Measurements from ENCODE around the gene TSC2. TPM values are rescaled to one million over a fixed set of nuclear protein-coding genes. Genes with fewer than 3 reads are reported as not detected.
"Not testable (repeated sequence)": the region's sequence is repeated elsewhere in the genome, so short reads cannot be mapped to it uniquely, and the experiment has no call there.

Gene TSC2
- polyA plus RNA-seq, 3 donors: 11.7 to 95.1 (median 20.8) TPM

DNA sequence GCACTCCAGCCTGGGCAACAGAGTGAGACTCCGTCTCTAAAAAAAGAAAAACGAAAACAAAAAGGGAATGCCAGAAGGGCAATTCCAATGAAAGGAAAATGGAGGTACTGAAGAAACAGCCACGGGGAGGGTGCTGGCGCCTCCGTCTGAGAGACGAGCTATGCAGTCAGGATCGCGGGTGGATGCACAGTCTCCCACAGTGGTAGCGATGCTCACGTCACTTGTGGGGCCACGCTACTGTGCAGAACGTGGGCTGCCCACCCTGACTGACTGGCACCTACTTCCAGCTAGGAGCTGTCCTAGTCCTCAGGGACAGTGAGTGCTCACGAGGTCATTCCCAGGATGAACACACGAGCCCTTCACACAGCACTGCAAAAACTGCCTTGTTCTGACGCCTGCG lies 53.8 kb downstream of the TSC2 start:
- H3K79me2 ChIP-seq (ENCODE audit: insufficient read depth, low read length); H3K27ac Mint-ChIP-seq; H3K4me2 ChIP-seq (replicated peaks; ENCODE audit: extremely low read depth, low read length, poor library complexity, severe bottlenecking); H3K9ac ChIP-seq (ENCODE audit: insufficient read depth, low read length, poor library complexity, severe bottlenecking); H3K27me3 ChIP-seq (ENCODE audit: control insufficient read depth in 2 of 2, insufficient read depth in 2 of 2, low read length in 2 of 2); H3K4me3 ChIP-seq (replicated peaks in 1 of 3; ENCODE audit: low read depth in 2 of 3, low read length in 3 of 3); H3K4me3 Mint-ChIP-seq; H3K27ac ChIP-seq (ENCODE audit: low read depth in 1 of 2, low read length in 2 of 2); H3K27me3 Mint-ChIP-seq (ENCODE audit: low read depth in 3 of 3); H3K9me3 Mint-ChIP-seq; intact Hi-C loops (cut with micrococcal nuclease); H3K4me1 ChIP-seq (ENCODE audit: control insufficient read depth in 1 of 2, insufficient read depth in 2 of 2, low read length in 2 of 2); H2AFZ ChIP-seq (ENCODE audit: insufficient read depth, low read depth, low read length, poor library complexity, severe bottlenecking); DNase-seq; H3K4me1 Mint-ChIP-seq; H3K9me3 ChIP-seq (replicated peaks in 1 of 2; ENCODE audit: control insufficient read depth in 1 of 2, insufficient read depth in 1 of 2, low read length in 2 of 2); H4K20me1 ChIP-seq (ENCODE audit: insufficient read depth, low read length): not testable (repeated sequence)
- H3K36me3 Mint-ChIP-seq: peaks cover 10 to 60% of the 10 kb centered on the region in 2 donors
- H3K36me3 ChIP-seq (replicated peaks in 1 of 2; ENCODE audit: control insufficient read depth in 1 of 2, insufficient read depth in 2 of 2, low read length in 2 of 2): peaks cover 0 to 18% of the 10 kb centered on the region in 2 donors
- WGBS (ENCODE audit: insufficient coverage): 100% methylated on average over 5 of the region's 16 CpGs

DNA sequence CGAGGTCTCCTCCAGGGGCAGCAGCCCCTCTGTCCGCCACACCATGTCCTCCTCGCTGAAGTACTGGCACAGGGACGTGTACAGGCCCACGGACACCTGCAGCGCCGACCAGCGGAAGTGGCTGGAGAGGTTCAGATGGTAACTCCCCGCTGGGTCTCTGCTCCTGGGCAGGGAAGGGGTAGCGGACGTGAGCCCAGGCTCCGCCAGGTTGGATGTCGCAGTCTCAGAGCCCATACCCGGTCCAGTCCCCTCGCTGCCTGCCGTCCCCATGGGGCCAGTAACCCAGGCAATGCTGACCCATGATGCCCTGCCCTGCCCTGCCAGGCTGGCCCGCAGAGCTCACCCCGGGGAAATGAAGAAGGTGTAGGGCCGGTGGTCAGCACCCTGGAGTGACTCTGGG lies 54.7 kb downstream of the TSC2 start:
- intact Hi-C loops (cut with micrococcal nuclease): no loop called here
- Histone ChIP-seq H3K9me3 (replicated peaks in 1 of 2; ENCODE audit: control insufficient read depth in 1 of 2, insufficient read depth in 1 of 2, low read length in 2 of 2) (no peaks in the 10 kb centered on the region), H3K4me1 (ENCODE audit: control insufficient read depth in 1 of 2, insufficient read depth in 2 of 2, low read length in 2 of 2) (no peaks in the 10 kb centered on the region), H3K79me2 (ENCODE audit: insufficient read depth, low read length) (no peaks in the 10 kb centered on the region), H3K4me2 (replicated peaks; ENCODE audit: extremely low read depth, low read length, poor library complexity, severe bottlenecking) (no peak overlapping the region), H4K20me1 (ENCODE audit: insufficient read depth, low read length) (no peaks in the 10 kb centered on the region), H3K9ac (ENCODE audit: insufficient read depth, low read length, poor library complexity, severe bottlenecking) (no peak overlapping the region), H3K27me3 (ENCODE audit: control insufficient read depth in 2 of 2, insufficient read depth in 2 of 2, low read length in 2 of 2) (no peaks in the 10 kb centered on the region), H3K4me3 (replicated peaks in 1 of 3; ENCODE audit: low read depth in 2 of 3, low read length in 3 of 3) (no peak overlapping the region), H3K27ac (ENCODE audit: low read depth in 1 of 2, low read length in 2 of 2) (no peak overlapping the region), H2AFZ (ENCODE audit: insufficient read depth, low read depth, low read length, poor library complexity, severe bottlenecking) (no peak overlapping the region), H3K36me3 (replicated peaks in 1 of 2; ENCODE audit: control insufficient read depth in 1 of 2, insufficient read depth in 2 of 2, low read length in 2 of 2) (peaks cover 0 to 16% of the 10 kb centered on the region in 2 donors)
- H3K4me3 Mint-ChIP-seq: no peak overlapping the region
- TF ChIP-seq, protein P1, sequence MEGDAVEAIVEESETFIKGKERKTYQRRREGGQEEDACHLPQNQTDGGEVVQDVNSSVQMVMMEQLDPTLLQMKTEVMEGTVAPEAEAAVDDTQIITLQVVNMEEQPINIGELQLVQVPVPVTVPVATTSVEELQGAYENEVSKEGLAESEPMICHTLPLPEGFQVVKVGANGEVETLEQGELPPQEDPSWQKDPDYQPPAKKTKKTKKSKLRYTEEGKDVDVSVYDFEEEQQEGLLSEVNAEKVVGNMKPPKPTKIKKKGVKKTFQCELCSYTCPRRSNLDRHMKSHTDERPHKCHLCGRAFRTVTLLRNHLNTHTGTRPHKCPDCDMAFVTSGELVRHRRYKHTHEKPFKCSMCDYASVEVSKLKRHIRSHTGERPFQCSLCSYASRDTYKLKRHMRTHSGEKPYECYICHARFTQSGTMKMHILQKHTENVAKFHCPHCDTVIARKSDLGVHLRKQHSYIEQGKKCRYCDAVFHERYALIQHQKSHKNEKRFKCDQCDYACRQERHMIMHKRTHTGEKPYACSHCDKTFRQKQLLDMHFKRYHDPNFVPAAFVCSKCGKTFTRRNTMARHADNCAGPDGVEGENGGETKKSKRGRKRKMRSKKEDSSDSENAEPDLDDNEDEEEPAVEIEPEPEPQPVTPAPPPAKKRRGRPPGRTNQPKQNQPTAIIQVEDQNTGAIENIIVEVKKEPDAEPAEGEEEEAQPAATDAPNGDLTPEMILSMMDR (IDR thresholded peaks at IDR 0.05): no peak
- no peaks in the 10 kb centered on the region for H3K27me3 Mint-ChIP-seq (ENCODE audit: low read depth in 3 of 3)
- H3K4me1 Mint-ChIP-seq: no peaks in the 10 kb centered on the region
- H3K27ac Mint-ChIP-seq: no peak overlapping the region
- H3K9me3 Mint-ChIP-seq: no peaks in the 10 kb centered on the region
- DNase-seq: no peak
- 99% methylated on average over 18 of the region's 19 CpGs for WGBS (ENCODE audit: insufficient coverage)
- peaks cover 11 to 52% of the 10 kb centered on the region in 2 donors for H3K36me3 Mint-ChIP-seq

DNA sequence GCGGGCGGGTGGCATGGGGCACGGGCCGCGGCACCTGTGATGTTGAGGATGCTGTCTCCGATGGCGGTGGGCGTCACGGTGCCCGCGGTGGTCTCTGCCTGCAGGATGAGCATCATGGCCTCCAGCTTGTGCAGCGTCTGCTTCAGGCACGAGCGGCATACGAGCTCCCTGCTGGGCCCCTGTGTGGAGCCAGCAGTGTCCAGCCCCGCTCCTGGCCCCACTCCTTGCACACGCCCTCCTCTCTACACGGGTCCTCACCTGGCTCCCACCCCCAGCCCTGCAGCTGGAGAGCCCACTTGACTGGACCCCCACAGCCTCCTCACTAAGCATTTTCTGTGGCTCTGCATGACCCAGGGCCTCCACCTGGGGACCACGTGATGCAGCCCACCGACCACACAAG lies 56.7 kb downstream of the TSC2 start:
- H3K79me2 ChIP-seq (ENCODE audit: insufficient read depth, low read length); H3K4me1 ChIP-seq (ENCODE audit: control insufficient read depth in 1 of 2, insufficient read depth in 2 of 2, low read length in 2 of 2); H4K20me1 ChIP-seq (ENCODE audit: insufficient read depth, low read length); H3K27ac ChIP-seq (ENCODE audit: low read depth in 1 of 2, low read length in 2 of 2); intact Hi-C loops (cut with micrococcal nuclease); H3K27me3 ChIP-seq (ENCODE audit: control insufficient read depth in 2 of 2, insufficient read depth in 2 of 2, low read length in 2 of 2); H3K4me2 ChIP-seq (replicated peaks; ENCODE audit: extremely low read depth, low read length, poor library complexity, severe bottlenecking); H3K4me3 Mint-ChIP-seq; H3K9me3 Mint-ChIP-seq; H3K9ac ChIP-seq (ENCODE audit: insufficient read depth, low read length, poor library complexity, severe bottlenecking); H3K4me3 ChIP-seq (replicated peaks in 1 of 3; ENCODE audit: low read depth in 2 of 3, low read length in 3 of 3); H3K4me1 Mint-ChIP-seq; H3K27me3 Mint-ChIP-seq (ENCODE audit: low read depth in 3 of 3); H3K27ac Mint-ChIP-seq; H3K9me3 ChIP-seq (replicated peaks in 1 of 2; ENCODE audit: control insufficient read depth in 1 of 2, insufficient read depth in 1 of 2, low read length in 2 of 2); DNase-seq; H2AFZ ChIP-seq (ENCODE audit: insufficient read depth, low read depth, low read length, poor library complexity, severe bottlenecking): not testable (repeated sequence)
- H3K36me3 ChIP-seq (replicated peaks in 1 of 2; ENCODE audit: control insufficient read depth in 1 of 2, insufficient read depth in 2 of 2, low read length in 2 of 2): peaks cover 0 to 15% of the 10 kb centered on the region in 2 donors
- no CpG with 5 or more reads among the region's 20 CpGs for WGBS (ENCODE audit: insufficient coverage)
- H3K36me3 Mint-ChIP-seq: peaks cover 10 to 52% of the 10 kb centered on the region in 2 donors

DNA sequence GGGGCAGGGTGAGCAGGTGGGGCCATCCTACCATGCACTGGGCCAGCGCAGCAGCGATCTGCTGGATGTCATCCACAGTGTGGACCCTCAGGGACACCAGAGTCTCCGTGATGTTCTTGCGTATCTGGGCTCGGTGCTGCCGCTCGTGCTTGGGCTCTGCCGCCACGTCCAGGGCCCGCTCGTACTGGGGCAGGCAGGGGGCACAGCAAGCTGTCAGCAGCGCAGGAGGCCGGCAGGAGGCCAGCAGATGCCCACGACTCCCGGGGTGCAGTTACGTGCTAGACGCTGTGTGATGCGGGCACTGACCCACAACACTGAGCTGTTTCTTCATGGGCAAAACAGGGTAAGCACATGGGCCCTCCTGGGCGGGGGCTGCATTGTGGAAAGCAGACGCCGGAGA lies 57.5 kb downstream of the TSC2 start:
- H3K4me1 ChIP-seq (ENCODE audit: control insufficient read depth in 1 of 2, insufficient read depth in 2 of 2, low read length in 2 of 2); H3K4me2 ChIP-seq (replicated peaks; ENCODE audit: extremely low read depth, low read length, poor library complexity, severe bottlenecking); H3K4me3 Mint-ChIP-seq; H3K9ac ChIP-seq (ENCODE audit: insufficient read depth, low read length, poor library complexity, severe bottlenecking); H3K4me3 ChIP-seq (replicated peaks in 1 of 3; ENCODE audit: low read depth in 2 of 3, low read length in 3 of 3); H3K36me3 ChIP-seq (replicated peaks in 1 of 2; ENCODE audit: control insufficient read depth in 1 of 2, insufficient read depth in 2 of 2, low read length in 2 of 2); H3K27me3 Mint-ChIP-seq (ENCODE audit: low read depth in 3 of 3); H3K27ac ChIP-seq (ENCODE audit: low read depth in 1 of 2, low read length in 2 of 2); intact Hi-C loops (cut with micrococcal nuclease); H3K4me1 Mint-ChIP-seq; DNase-seq; H4K20me1 ChIP-seq (ENCODE audit: insufficient read depth, low read length); H3K27ac Mint-ChIP-seq; H2AFZ ChIP-seq (ENCODE audit: insufficient read depth, low read depth, low read length, poor library complexity, severe bottlenecking); H3K9me3 ChIP-seq (replicated peaks in 1 of 2; ENCODE audit: control insufficient read depth in 1 of 2, insufficient read depth in 1 of 2, low read length in 2 of 2); H3K27me3 ChIP-seq (ENCODE audit: control insufficient read depth in 2 of 2, insufficient read depth in 2 of 2, low read length in 2 of 2); H3K9me3 Mint-ChIP-seq; H3K79me2 ChIP-seq (ENCODE audit: insufficient read depth, low read length): not testable (repeated sequence)
- 95% methylated on average over 18 of the region's 21 CpGs for WGBS (ENCODE audit: insufficient coverage)
- H3K36me3 Mint-ChIP-seq: peaks cover 15 to 54% of the 10 kb centered on the region in 2 donors

All from CD14-positive monocyte (primary cell).